ENCODE measurements around the gene API5.

Gene API5

GRCh38 chr11:43381802-43382201 lies 70.0 kb downstream of the API5 start:
- no peaks in the 10 kb centered on the region for H3K9me3 Mint-ChIP-seq
- no peak overlapping the region for H3K27ac Mint-ChIP-seq
- H3K4me3 Mint-ChIP-seq, result no peak overlapping the region
- peaks cover 10% of the 10 kb centered on the region for H3K4me1 Mint-ChIP-seq (ENCODE audit: low read depth)
- DNase-seq, result no peak
- peaks cover 70% of the 10 kb centered on the region for H3K36me3 Mint-ChIP-seq (ENCODE audit: low read depth)
- H3K27me3 Mint-ChIP-seq, result no peaks in the 10 kb centered on the region

- H3K27ac Mint-ChIP-seq, result no peak overlapping the region
- H3K9me3 Mint-ChIP-seq, result no peaks in the 10 kb centered on the region
- H3K4me1 Mint-ChIP-seq (ENCODE audit: low read depth), result peaks cover 6% of the 10 kb centered on the region
- H3K36me3 Mint-ChIP-seq (ENCODE audit: low read depth), result peaks cover 71% of the 10 kb centered on the region
- H3K27me3 Mint-ChIP-seq, result no peaks in the 10 kb centered on the region
- DNase-seq, result no peak
- no peak overlapping the region for H3K4me3 Mint-ChIP-seq
Measured at GRCh38 chr11:43382614-43383013, 70.8 kb downstream of the API5 start.

GRCh38 chr11:43384393-43384792 lies 72.6 kb downstream of the API5 start:
- Mint-ChIP-seq H3K36me3 (ENCODE audit: low read depth) (peaks cover 69% of the 10 kb centered on the region), H3K4me1 (ENCODE audit: low read depth) (no peaks in the 10 kb centered on the region), H3K27me3 (no peaks in the 10 kb centered on the region), H3K27ac (no peak overlapping the region), H3K9me3 (no peaks in the 10 kb centered on the region), H3K4me3 (no peak overlapping the region)
- no peak for DNase-seq

GRCh38 chr11:43392713-43393112 lies 80.9 kb downstream of the API5 start:
- no peaks in the 10 kb centered on the region for H3K27me3 Mint-ChIP-seq
- H3K4me1 Mint-ChIP-seq (ENCODE audit: low read depth), result peaks cover 41% of the 10 kb centered on the region
- no peaks in the 10 kb centered on the region for H3K9me3 Mint-ChIP-seq
- H3K4me3 Mint-ChIP-seq, result peak overlapping the region; percentile 4
- H3K36me3 Mint-ChIP-seq (ENCODE audit: low read depth), result peaks cover 84% of the 10 kb centered on the region
- peak overlapping the region; percentile 57 for H3K27ac Mint-ChIP-seq
- no peak for DNase-seq

GRCh38 chr11:43393765-43394355 lies 82.1 kb downstream of the API5 start:
- peak overlapping the region; percentile 12 for H3K27ac Mint-ChIP-seq
- no peaks in the 10 kb centered on the region for H3K27me3 Mint-ChIP-seq
- peaks cover 90% of the 10 kb centered on the region for H3K36me3 Mint-ChIP-seq (ENCODE audit: low read depth)
- peaks cover 52% of the 10 kb centered on the region for H3K4me1 Mint-ChIP-seq (ENCODE audit: low read depth)
- no peak for DNase-seq
- no peak overlapping the region for H3K4me3 Mint-ChIP-seq
- H3K9me3 Mint-ChIP-seq, result no peaks in the 10 kb centered on the region
